CD4-positive, alpha-beta T cell treated with Interleukin-6 at 100 ng/mL for 8 hours (primary cell): ENCODE measurements around the gene TLR2.
"Not testable (repeated sequence)": the region's sequence is repeated elsewhere in the genome, so short reads cannot be mapped to it uniquely, and the experiment has no call there.

Source experiments
- DNase-seq: peaks from one replicate; pipeline ENCODE4 v3.0.0-alpha.2; 2020; ENCODE audit warnings: mixed read lengths, low spot score

The TLR2 gene

DNA sequence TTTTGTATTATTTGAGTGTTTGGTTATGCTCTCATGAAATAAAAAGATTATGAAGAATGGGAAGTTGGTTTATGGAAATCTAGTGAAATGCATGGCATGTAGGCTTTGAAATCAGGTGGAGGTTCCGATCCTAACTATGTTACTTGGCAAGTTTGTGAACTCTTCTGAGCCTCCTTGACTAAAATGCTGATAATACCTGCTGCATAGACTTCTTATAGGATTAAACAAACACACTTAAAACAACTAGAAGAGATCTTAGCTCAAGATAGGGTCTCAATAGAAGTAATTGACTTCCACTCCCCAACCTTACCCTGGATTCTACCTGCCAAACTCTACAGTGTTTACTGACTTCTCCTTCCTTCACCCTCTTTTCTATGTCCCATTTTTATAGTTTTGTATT, 22.2 kb upstream of the TLR2 start:
- DNase-seq: no peak

- DNase-seq: no peak
Observed at GRCh38 chr4:153663667-153664066, 20.4 kb upstream of the TLR2 start.

- not testable (repeated sequence) for DNase-seq
Observed at GRCh38 chr4:153666505-153666904, 17.6 kb upstream of the TLR2 start.

DNA sequence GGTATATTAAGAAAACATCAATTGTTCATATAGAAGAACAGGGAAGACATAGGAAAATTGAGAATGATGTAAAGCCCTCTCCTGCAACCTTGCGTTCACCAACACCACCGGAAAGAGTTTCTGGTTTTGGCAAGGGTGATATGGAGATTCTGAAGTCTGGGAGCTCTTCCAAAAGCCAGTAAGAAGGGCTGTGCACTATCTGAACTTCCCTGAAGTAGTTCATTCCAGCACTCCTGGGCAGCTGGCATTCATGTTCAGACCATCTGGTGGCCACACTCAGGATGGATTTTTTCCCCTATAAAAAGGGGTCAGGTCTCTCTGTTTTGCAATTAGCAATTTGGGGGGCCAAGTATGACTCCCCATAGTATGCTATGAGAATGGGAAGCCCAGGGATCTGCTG, 15.4 kb upstream of the TLR2 start:
- DNase-seq: no peak

GRCh38 chr4:153669838-153670237, 14.2 kb upstream of the TLR2 start:
- DNase-seq: no peak

DNA sequence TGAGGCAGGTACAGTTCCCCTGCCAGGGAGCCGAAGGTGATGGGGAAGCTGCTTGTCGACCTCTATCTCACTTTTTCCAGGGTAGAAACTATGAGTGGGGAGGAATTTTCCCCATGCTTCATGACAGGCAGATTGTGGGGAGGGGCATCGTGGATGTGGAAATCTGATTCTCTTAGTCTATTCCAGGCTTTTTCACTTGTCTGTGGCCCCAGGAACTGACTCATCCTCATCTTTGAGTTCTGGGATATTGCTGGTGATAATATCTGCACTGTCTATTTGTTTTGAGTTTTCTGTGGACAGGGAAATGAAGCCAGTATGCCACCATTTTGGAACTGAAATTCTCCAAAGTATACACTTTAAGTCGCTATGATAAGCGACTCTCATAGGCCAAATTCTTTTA, 7.6 kb upstream of the TLR2 start:
- DNase-seq: no peak

DNA sequence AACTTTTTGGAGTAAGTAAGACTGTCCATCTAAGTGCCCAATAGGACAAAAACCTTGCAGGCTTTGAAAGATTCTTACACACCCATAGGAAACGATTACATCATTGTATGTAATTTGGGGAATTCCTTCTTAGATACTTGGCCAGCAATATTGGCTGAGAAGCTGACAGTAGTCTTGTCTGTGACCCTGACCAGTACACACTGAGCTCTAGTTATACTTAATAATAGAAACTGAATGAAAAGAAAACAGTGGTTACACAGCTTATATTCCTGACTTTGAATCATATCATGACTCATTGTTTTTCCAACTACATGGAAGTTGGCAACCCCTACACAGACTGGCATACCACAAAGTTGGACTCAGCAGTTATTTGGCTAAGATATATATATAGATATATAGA, 7.1 kb upstream of the TLR2 start:
- DNase-seq: no peak

- DNase-seq: no peak
Observed at GRCh38 chr4:153679486-153679885, 4.6 kb upstream of the TLR2 start.

DNA sequence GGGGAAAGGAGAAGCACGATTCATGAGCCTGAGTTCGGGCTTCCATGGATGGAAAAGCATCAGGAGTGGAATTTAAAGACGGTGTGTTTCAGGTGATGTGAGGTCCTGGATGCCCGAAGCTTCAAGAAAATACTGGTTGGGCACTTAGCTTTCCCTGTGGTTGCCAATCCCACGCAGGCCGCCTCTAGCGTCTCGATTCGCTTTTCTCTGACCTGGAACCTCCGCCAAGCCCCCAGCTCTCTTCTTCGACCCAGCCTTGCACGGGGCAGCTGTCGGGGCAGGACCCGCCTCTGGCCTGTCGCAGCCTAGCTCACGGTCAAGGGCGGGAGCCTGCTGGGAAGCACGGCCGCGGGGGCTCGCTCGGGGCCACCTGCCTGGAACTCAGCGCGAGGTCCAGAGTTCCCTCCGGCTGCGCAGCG, 308 bp upstream of the TLR2 start:
- no peak for DNase-seq

- no peak for DNase-seq
Observed at GRCh38 chr4:153684971-153685371, 891 bp downstream of the TLR2 start.

DNA sequence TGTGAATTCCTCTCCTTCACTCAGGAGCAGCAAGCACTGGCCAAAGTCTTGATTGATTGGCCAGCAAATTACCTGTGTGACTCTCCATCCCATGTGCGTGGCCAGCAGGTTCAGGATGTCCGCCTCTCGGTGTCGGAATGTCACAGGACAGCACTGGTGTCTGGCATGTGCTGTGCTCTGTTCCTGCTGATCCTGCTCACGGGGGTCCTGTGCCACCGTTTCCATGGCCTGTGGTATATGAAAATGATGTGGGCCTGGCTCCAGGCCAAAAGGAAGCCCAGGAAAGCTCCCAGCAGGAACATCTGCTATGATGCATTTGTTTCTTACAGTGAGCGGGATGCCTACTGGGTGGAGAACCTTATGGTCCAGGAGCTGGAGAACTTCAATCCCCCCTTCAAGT, 20.4 kb downstream of the TLR2 start:
- DNase-seq: no peak

- no peak for DNase-seq
Observed at GRCh38 chr4:153705743-153706468, 21.8 kb downstream of the TLR2 start.

GRCh38 chr4:153706519-153706918, 22.4 kb downstream of the TLR2 start:
- no peak for DNase-seq

DNA sequence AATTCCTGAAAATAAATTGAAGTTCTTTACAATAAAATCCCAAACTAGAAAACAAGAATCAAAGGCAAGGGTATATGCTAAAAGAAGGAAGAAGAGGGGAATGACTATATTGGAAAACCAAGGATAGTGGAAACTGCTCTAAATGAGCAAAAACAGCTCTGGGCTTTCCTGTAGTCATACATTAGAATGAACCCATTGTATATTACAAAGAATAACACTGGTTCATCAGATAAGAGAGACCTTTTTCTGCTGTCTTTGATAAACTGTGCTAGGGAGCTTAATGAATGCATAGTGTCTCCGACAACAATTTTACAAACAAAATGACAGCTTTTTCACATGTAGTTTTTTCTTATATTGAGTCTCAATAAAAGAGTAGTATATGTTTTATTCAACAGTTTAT, 26.6 kb downstream of the TLR2 start:
- no peak for DNase-seq

DNA sequence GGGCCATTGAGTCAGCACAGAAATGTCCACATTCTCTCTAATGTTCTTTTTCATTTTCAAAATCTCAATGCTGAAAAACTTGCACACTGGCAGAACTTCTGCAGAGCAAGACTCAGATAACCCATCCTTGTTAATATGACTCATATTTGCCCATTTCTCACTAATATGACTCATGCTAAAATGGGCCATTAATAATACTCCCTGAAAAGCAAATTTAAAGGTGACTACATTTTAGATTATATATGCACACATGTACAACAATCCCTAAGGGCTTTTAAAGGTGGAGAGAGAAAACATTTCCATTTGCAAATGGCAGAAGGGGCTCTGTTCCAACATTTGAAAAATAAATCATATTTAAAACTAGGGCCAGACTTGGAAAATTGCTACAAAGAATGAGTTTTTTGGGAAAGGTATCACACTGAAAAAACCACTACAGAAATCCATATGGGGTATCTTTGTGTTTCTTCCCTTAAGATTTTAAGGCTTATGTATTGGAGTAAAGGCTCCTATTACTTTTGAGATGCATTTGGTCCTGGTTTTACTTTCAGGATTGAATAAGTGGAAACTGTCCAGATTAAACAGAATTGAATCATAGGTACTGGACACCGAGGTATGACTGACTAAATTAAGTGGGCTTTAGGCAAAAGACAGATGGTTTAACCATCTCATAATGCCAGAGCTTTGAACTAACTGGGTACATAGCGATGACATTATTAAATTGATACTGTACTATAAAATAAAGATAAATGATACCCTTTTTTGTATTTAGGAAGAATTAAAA, 30.0 kb downstream of the TLR2 start:
- no peak for DNase-seq

DNA sequence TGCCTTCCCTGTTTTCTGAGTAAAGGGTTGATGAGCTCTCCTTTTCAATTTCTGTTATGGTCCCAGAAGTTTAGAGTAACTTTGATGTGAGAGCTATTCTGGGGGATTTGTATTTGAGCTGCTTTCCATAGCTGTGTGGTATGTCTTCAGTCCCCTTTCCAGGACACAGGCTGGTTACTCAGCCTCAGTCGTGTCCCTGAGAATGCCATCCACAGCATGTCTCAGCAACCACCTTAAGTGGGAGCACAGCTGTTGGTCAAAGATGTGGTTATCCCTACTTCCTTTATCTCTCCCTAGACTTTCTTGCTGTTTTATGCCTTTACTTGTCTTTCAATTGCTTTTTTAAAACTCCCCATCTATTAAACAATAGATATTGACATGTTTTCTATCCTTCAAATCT, 38.0 kb downstream of the TLR2 start:
- no peak for DNase-seq

DNA sequence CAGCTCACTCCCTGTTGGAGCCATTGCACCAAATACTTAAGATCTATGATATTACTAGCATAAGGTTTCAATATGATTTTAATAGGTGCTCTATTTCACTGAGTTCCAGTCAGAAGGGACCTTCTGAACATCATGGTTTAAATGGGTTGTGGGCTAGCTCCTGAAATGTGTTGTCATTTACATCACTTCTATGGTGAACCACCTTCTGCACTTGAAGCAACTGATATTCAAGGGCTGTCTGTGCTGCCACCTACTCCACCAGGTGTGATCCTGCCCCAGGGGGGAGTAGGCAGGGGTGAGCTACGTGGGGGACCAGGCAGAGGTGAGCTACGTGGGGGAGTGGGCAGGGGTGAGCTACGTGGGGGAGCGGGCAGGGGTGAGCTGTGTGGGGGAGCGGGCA, 40.5 kb downstream of the TLR2 start:
- no peak for DNase-seq

- DNase-seq: no peak
Observed at GRCh38 chr4:153725136-153725830, 41.2 kb downstream of the TLR2 start.

GRCh38 chr4:153725831-153726154, 41.7 kb downstream of the TLR2 start:
- DNase-seq: no peak

DNA sequence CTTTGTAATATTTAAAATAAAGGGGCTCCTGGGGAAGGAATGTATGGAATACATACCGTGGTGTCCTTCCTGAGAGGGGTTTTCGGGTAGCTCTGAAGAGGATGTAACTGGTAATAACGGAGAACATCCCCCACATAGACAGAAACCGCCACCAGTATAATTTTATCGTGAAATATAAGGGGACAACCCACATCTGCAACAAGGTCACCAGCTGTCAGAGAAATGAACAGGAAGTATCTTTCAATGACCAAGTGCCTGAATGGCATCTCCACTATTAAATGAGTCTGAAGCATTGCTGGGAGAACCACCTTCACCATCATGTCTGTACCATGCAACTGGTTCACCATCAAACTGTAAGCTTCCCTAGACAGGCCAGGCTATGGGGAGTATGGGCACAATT, 44.1 kb downstream of the TLR2 start:
- no peak for DNase-seq

- no peak for DNase-seq
Observed at GRCh38 chr4:153728660-153729059, 44.6 kb downstream of the TLR2 start.

- DNase-seq: no peak
Observed at GRCh38 chr4:153729895-153730294, 45.8 kb downstream of the TLR2 start.

DNA sequence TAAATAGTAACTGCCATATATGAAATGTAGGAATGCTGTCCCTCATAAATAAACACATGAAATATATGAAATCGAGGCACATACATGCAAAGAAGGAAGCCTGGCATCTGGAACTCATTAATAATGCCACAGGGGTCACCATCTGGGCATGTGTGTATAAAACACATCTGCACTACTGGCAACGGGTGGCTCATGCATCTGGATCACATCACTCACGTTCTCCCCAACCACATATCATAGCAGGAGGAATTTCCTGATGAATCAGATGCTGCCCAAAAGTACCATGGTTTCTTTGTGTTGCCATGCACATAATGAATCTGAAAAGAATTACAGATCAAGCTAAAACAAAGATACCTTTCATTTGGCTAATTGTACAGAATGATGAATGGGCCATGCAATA, 47.2 kb downstream of the TLR2 start:
- no peak for DNase-seq
